OCI-M2 (cell line): Measurements from ENCODE around the gene TNIP1.

Experiments used
- DNase-seq: peaks from one replicate; lab custom pipeline; 2025; ENCODE audit not compliant: unreplicated experiment; lab: John Stamatoyannopoulos, UW

TNIP1 gene

DNA sequence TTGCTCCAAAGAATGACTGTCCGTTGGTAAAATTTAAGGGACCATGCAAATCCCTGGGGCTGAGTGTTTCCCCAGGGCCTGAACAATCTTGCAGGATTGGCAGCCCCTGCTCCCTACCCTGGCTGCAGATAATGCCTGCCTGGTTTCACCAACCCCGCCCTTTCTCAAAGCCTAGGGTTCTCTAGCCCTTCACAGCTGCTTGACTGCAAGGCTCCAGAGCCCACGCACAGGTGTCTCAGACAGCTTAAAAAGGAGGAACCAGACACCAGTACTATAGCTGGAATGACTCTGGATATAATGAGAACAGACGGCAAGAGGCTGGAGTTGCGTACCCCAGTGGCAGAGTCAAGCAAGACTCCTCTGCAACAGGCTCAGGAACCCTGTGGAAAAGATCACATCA lies 25.2 kb upstream of the TNIP1 start:
- DNase-seq = no peak

DNA sequence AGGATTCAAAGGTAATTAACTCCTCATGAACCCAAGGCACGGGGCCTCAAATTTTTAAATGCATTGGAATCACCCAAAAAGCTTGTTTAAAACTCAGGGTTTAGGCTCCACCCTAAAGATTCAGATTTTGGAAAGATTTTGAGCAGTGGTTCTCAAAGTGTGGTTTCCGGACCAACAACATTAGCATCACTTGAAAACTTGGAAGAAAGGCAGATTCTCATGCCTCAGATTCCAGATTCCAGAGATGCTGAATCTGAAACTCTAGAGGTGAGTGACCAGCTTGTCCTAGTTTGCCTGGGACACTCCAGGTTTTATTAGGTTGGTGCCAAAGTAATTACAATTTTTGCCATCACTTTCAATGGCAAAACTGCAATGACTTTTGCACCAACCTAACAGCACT lies 24.7 kb upstream of the TNIP1 start:
- no peak for DNase-seq

DNA sequence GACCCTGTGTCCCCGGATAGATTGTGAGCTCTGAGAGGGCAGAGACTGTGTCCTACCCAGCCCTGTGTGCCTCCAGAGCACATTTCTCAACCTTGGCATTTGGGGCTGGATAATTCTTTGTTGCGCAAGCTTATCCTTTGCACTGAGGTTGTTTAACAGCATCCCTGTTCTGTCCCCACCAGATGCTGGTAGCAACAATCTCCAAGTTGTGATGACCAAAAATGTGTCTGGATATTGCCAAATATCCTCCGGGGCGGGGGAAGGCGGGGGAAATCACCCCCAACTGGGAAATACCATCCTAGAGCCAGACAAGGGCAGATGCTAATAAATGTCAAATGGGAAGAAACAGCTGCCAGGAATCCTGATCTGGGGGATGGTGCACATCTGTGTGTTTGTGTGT lies 24.0 kb upstream of the TNIP1 start:
- no peak for DNase-seq

DNA sequence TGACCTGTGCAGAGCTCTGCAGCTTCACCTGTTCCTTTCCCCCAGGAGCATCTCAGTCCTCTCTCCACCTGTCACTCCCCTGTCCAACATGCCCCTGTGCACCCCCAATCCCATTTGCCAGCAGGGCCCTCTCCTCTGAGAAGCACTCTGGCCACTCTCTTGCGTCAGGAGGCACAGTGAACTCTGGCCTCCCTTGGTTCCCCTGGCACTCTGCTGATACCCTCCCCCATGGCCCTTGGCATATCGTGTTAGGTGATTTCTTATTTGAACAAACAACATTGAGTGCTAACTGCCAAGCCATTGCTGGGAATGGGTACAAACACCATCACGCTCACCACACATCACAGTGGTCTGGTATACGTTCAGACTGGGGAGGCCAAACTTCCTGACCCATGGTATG lies 20.9 kb upstream of the TNIP1 start:
- DNase-seq = no peak

DNA sequence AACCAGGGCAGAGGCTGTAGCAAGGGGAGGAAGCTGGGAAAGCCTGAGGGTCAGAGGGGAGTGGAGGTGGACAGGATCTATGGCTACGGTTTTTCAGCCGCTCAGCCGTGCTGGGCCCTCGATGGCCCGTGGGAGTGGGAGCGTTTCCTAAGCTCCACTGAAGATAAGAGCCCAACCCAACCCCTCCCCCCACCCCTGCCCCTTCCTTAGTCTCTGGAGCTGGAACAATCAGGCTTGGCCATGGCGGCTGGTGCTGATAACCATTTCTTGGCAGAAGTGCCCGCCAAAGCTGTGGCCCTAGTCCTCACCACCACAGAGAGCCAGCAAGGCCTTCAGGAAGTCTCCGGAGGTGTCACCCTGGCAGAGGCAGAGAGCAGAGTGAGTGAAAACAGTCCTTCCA lies 20.3 kb upstream of the TNIP1 start:
- DNase-seq = peak; percentile 24

DNA sequence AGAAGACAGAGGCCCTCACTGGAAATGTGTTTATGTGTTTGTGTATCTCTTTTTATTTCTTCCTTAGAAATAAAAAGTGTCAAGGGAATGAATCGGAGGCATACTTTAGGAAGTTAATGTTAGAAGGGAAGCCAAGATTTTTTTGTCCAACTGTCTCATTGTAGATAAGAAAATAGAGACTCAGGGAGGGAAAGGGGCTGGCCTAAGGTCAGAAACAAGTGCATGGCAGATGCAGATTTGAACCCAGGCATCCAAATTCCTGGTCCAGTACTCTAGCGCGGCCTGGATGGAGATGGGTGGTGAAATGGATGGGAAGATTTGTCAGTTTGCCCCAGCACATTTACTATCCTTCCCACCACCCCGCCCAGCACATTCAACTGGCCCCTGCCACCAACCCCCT lies 19.8 kb upstream of the TNIP1 start:
- no peak for DNase-seq

DNA sequence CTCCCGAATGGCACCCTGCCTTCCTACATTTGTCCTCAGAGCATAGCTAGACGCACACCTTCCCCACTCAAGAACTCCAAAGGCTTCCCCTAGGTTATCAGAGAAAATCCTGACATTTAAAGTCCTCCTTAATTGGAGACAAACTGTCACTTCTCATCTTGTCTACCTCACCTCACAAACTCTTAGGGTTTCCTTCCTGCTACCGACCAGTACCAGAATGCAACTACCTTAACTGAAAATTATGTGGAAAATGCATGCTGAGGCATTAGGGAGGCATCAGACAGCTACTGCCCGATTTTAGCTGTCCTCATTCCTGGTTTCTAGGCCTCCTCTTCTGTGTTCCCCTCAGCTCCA lies 17.9 kb upstream of the TNIP1 start:
- DNase-seq = no peak

DNA sequence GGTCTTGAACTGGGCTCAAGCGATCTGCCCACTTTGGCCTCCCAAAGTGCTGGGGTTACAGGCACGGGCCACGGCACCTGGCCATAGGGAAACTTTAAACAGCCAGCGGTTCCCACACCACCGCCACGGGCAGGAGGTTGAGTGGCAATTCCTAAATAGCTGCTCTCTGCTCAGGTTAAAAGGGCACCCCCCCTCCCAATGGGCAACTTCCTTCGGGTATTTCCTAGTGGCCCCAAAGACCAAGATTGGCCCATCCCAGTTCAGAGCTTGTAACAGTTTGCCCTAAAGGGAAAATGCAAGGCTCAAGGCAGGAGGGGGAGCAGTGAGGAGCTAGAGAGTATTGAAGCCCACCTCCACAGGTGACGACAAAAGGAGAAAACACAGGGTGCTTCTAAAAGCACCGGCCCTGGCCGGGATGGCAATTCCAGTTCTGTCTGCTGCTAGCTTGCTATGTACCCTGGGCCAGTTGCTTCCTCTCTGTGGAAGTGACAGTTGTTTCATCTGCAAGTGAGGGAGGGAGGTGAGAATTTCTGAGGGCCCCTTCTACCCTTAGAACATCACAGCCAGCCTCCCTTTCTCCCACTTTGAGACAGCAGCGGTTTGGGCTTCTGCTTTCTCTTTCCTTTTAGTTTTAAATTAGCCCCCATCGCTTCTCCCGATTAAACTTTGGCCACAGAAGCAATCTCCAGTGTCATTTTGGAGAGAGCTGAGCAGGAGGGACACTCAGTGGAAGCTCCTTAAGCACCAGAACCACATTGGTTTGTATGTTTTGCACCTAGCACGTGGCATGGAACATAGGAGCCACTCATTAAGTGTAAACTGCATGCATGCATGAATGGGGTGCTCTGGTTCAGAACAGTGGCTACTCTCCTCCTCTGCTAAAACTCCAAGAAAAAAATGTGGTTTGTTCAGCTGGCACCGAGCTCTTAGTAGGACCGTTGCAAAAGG lies 17.3 kb upstream of the TNIP1 start:
- DNase-seq = no peak

DNA sequence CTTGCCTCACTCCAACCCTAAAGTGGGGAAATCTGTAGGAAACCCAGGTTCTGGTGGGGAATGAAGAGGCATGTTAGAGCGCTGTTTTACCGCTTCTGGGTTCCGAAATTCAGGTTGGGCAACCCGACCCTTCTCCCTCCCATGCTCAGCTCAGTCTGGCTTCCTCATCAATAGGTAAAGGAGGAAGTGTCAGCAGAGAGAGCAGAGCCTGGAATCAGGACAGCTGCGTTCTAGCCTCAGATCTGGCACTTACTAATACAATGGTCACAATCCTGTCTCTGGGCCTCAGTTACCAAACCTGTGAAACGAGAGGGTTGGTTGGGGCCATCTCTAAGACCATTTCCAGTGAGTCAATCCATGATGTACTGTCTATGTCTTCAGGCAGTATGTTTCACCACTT lies 16.2 kb upstream of the TNIP1 start:
- no peak for DNase-seq

DNA sequence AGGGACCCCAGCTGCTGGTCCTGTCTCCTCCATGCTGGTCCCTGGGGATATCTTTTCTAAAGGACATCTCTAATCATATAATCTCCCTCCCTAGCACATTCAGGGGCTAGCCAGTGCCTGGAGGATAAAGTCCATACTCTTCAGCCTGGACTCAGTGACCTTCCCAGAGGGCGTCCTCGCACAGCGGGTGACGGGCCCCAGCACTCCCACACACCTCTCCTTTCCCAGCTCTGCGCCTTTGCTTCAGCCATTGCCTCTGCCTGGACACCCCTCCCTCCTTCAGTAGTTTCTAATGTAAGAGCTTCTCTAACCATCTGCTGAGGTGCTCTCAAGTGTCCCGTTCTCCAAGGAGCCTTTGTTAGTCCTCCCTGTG lies 15.2 kb upstream of the TNIP1 start:
- no peak for DNase-seq

DNA sequence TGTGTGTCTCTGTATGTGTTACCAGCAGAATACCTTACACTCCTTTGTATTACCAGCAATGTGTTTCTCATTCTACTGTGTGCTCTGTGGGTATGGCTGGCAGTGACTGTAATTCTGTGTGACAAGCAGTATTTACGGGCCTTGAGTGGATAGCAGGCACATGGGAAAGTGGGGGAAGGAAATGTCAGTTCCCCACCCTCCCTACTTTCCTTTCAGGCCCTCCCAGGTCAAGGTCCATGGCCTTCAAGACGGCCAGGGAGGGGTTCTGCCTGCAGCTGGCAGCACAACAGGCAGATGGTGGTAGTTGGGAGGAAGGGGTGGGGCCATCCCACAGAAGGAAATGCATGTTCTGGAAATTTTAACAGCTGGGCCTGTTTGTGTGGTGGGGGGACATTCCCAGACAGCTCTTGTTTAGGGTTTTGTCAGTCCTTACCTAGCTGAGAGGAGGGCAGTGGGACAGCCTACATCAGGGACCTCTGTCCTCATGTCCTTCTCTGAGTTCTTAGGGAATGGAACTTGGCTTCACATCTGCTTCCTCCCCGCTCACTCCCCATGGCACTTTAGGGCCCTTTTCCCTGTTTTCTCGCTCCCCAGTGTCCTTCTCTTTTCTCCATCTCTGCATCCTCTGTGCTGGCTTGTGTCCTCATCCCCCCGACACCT lies 14.6 kb upstream of the TNIP1 start:
- no peak for DNase-seq

DNA sequence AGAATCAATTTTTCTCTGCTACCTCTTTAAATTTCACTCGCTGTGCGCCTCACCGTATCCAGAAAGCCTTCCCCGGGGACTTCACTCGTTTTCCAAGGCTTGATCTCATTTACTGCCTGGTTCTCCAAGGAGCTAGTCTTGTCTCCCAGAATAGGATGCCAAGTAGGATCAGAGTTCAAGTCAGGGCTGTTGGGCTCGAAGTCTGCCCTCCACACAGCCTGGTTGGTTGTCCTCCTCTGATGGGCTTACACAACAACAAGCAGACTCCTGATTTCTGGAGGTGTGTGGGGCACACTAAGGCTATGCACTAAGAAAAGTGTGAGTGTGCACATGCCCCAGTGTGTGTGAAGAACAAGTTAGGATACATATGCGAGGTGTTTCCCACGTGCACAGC lies 14.0 kb upstream of the TNIP1 start:
- no peak for DNase-seq

DNA sequence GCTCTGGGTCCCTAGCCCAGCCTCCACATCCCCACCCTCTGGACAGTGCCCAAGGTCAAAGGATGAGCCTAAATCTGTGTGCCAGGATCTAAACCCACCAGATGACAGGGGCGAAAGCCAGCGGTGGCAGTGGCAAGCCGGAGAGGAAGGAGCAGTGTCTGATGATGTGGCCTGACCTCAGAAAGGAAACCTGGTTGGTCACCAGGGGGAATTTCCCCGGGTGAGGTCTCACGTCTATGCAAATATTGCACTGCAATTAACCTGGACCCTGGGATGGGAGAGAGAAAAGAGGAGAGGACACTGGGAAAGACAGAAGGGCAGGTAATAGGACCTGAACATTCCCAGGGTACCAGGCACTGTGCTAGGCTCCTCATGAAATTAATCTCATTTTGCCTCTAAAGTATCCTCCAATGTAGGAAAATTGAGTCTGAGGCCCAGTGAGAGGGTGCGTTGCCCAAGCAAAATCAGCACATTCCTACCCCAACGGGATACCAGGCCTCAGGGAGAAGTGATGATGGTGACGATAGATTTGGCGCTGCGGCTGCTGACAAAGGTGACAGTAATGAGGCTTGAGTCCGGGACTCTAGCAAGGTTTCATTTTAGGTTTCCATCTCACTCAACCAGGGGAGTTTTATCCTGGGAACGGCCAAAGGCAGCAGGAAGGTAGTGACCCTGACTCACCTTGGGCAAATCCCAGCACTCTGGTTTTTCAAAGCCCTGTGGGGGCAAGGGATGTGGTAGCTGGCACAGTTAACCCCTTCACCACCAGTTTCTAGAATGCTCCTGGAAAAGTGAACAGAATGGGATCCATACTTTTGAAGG lies 13.4 kb upstream of the TNIP1 start:
- DNase-seq = no peak

DNA sequence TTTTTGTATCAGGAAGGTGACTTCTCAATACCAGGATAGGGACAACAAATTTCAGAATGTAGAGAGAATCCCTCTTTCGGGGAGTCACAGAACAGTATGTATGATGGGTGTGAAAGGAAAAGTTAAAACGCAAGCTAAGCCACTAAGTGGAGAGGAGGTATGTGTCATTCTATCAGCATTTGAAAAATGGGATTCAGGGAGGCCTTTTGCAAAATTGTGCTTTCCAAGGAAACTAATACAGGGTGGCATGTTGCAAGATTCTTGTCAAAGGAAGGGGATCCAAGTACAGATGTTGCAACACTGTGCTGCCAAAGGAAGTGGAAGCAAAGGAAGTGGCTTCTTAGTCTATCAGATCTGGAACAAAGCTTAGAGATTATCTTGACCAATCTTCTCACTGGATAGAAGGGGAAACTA lies 12.6 kb upstream of the TNIP1 start:
- DNase-seq = no peak

DNA sequence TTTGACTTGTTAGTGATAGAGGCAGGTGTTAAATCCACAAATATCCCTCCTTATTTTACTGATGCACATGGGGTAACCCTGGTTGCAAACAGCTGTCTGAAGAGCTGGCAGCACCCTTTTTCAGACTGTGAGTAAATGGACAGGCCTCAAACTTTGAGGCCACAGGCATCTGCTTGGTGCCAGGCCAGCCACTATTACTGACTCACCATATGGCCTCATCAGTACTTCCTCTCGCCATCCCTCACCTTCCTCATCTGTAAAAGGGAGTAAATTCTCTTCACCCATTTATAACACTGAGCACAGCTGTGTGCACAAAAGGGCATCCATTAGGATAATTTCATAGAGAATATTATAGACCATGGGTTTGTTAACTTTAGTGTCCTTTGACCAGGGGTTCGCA lies 11.9 kb upstream of the TNIP1 start:
- no peak for DNase-seq

DNA sequence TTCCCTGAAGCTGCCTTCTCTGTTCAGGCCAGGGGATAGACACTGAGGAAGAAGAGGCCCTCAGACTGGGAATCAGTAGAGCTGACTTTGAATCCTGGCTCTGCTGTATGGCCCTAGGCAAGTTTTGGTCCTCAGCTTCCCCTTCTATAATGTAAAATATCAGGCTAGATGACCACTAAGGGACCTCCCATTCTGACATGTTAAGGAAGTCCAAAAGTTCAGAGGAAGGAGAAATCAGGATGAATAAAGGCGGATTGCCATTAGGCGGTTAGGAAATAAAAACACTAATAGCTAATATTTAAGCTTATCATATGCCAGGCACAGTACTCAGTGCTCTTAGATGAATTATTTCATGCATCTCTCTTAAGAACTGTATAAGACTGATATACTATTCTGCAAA lies 8.9 kb upstream of the TNIP1 start:
- no peak for DNase-seq

DNA sequence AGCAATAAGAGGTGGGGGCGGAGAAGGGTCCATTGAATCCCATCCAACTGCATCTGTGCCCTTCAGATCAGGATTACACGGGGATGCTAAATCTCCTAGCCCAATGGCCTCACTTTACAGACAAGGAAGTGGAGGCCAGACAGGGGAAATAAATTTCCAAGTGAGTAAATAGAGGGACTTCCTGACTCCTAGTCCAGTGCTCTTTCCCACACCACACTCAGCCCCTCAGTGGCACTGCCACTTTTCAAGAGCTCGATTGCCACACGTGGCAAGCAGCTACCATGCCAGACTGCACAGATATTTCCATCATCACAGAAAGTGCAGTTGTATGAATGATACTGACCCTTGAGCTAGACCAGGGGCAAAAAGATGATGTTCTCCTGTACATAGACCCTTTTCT lies 8.2 kb upstream of the TNIP1 start:
- no peak for DNase-seq

DNA sequence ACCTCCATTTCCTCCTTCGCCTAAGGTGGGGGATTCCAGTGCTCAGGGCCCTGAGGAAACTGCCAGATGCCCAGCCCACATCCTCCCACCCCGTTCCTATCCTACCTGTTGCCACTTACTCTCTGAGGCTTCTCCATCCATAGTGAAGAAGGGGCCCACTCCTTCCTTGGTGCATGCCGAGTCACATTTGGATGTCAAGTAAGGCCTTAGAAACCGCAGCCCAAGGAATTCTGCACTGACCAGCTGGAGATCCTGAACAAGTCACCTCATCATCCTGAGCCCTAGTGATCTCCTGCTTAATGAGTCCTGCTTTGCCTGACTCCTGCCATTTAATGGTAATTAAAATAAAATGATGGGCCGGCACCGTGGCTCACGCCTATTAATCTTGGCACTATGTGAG lies 6.7 kb upstream of the TNIP1 start:
- DNase-seq = no peak

DNA sequence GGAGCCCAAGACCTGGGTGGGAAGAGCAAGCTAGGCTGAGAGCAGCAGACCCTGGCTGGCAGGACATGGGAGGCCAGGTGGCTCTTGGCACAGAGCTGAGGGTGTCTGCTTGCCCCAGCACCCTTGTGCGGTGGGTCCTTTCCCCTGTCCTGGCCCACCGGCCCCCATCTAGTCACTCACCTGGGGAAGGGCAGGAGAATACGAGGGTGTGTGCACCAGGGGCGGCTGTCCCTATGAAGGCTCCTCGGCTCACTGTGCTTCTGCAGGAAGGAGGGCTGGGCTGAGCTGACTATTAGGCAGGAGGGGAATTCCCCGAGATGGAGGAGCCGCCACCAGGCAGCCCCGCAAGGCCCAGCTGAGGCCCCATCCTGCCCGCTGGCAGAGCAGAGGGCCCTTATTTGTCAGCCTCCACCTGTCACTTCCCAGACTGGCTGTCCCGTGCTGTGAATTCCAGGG lies 6.1 kb upstream of the TNIP1 start:
- DNase-seq = no peak

DNA sequence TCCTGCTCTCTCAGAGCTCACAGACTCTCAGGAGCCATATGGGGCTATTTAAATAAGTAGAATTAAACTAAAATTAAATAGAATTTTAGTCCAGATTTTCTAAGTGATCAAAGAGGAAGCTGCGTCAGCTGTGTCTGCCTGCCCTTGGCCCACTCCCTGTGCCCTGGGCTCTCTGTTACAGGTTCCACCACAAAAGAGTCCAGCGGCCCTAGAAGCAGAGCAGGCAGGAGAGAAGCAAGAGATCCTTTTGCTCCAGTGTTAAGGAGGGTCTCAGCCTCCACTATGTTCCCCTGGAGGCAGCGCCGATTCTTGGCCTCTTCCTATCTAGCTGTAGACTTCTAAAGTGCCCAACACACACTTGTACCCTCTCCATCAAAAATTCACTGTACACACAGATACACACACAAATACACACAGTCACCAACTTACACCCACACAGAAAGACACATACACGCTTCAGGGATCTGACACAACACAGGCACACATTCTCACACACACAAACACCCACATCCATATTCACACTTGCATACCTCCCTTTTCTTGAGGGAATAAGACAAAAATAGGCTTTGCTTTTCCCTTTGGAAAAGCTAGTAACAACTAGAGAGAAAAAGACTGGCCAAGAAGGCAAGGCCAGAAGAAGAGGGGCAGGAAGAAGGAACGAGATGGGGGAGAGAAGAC lies 5.5 kb upstream of the TNIP1 start:
- no peak for DNase-seq

DNA sequence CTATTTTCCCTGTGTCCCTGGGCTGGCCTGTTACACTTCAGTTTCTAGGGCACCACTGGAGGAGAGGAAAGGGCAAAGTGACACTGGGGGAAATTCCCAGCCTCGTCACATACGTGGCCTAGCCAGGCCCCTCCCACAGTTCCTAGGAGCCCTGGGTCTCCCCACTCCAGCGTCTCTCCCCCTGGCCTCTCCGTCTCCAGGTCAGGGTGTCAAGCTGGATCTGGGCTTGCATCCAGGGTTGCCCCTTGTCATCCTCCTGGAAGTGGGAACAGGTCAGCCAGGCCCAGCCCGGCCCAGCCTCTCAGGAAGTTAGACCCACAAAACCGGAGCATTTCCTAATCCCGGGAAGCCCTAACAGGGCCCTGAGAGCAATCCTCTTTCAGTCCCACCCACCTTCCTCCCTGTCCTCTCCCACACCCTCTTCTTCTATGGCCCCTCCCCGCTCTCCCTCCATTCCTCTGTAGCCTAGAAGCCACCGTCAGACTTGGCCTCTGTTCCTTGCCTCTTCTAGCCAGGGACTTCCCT lies 4.7 kb upstream of the TNIP1 start:
- DNase-seq = no peak
